Measurements from ENCODE around the gene KLHL26. TPM values are rescaled to one million over a fixed set of nuclear protein-coding genes. Genes with fewer than 3 reads are reported as not detected.
A peak's percentile ranks its signal among the peaks of the same experiment; 100 is the strongest.

Gene KLHL26
- total and polyA plus RNA-seq, 2 of the 13 experiments (the other 11 are each of a cell fraction or from before 2014, with no cell fraction given): 1.5 to 1.7 TPM

DNA sequence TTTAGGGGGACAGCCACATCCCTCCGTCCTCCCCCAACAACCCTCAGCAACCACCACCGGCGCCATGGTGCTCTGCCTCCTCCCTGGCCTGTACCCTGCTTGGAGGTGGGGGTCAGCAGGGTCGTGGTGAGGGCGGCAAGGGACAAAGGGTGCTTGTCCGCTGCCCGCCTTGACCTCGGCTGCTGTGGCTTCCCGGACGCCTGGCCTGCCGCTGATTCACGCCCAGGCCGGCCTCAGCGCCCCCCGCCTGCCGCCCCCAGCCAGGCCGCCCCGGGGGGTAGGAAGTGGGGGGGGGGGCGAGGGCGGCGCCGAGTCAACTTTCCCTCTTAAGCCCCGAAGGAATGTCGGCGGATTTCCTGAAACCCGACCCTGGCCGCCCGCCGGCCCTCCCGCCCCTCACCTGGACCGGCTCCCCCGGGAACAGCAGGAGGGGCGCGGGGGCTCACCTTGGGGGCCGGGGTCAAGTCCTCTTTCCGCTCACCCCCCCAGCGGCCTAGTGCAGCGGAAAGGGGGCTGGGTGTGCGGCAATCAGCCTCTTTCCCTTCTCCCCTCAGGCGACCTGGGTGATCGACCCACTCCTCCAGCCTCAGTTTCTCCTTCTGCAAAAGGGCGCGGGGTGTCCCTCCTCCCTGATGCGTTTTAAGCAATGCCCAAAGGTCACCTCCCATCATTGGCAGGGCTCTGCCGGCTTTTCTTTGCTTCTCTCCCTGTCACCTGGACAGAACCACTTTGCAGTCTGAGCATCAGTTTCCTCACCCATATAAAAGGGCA is 26.1 kb upstream of the KLHL26 start (continued):
- TF ChIP-seq, protein P1, sequence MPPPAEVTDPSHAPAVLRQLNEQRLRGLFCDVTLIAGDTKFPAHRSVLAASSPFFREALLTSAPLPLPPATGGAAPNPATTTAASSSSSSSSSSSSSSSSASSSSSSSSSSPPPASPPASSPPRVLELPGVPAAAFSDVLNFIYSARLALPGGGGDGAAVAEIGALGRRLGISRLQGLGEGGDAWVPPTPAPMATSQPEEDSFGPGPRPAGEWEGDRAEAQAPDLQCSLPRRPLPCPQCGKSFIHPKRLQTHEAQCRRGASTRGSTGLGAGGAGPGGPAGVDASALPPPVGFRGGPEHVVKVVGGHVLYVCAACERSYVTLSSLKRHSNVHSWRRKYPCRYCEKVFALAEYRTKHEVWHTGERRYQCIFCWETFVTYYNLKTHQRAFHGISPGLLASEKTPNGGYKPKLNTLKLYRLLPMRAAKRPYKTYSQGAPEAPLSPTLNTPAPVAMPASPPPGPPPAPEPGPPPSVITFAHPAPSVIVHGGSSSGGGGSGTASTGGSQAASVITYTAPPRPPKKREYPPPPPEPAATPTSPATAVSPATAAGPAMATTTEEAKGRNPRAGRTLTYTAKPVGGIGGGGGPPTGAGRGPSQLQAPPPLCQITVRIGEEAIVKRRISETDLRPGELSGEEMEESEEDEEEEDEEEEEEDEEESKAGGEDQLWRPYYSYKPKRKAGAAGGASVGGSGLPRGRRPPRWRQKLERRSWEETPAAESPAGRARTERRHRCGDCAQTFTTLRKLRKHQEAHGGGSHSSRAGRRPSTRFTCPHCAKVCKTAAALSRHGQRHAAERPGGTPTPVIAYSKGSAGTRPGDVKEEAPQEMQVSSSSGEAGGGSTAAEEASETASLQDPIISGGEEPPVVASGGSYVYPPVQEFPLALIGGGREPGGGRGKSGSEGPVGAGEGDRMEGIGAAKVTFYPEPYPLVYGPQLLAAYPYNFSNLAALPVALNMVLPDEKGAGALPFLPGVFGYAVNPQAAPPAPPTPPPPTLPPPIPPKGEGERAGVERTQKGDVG (CRISPR knock-in tag; IDR thresholded peaks at IDR 0.05; ENCODE audit: borderline replicate concordance): no peak
- TF ChIP-seq ZNF224 (CRISPR knock-in tag; IDR thresholded peaks at IDR 0.05): no peak
- TF ChIP-seq MYC (CRISPR knock-in tag; IDR thresholded peaks at IDR 0.05; ENCODE audit: borderline replicate concordance): peak; percentile 71; the same call in 1 of the 2 replicates
- peak; percentile 48; the same call in 1 of the 2 replicates for TF ChIP-seq ZMAT3 (CRISPR knock-in tag; conservative IDR thresholded peaks at IDR 0.05)
- TF ChIP-seq, protein P2, sequence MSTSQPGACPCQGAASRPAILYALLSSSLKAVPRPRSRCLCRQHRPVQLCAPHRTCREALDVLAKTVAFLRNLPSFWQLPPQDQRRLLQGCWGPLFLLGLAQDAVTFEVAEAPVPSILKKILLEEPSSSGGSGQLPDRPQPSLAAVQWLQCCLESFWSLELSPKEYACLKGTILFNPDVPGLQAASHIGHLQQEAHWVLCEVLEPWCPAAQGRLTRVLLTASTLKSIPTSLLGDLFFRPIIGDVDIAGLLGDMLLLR (CRISPR knock-in tag; IDR thresholded peaks at IDR 0.05): 0 out of 2 replicates have a peak, but pooled peaks have one; percentile 15
- TF ChIP-seq, protein P3, sequence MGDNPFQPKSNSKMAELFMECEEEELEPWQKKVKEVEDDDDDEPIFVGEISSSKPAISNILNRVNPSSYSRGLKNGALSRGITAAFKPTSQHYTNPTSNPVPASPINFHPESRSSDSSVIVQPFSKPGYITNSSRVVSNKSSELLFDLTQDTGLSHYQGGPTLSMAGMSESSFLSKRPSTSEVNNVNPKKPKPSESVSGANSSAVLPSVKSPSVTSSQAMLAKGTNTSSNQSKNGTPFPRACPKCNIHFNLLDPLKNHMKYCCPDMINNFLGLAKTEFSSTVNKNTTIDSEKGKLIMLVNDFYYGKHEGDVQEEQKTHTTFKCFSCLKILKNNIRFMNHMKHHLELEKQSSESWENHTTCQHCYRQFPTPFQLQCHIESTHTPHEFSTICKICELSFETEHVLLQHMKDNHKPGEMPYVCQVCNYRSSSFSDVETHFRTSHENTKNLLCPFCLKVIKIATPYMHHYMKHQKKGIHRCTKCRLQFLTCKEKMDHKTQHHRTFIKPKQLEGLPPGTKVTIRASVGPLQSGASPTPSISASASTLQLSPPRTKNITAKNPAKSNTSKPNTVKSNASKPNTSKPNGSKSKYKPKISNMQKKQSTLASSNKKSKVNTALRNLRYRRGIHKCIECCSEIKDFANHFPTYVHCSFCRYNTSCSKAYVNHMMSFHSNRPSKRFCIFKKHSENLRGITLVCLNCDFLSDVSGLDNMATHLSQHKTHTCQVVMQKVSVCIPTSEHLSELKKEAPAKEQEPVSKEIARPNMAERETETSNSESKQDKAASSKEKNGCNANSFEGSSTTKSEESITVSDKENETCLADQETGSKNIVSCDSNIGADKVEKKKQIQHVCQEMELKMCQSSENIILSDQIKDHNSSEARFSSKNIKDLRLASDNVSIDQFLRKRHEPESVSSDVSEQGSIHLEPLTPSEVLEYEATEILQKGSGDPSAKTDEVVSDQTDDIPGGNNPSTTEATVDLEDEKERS (CRISPR knock-in tag; IDR thresholded peaks at IDR 0.05): no peak
- peak; percentile 56; the same call in 1 of the 2 replicates for TF ChIP-seq ZBTB7A (CRISPR knock-in tag; IDR thresholded peaks at IDR 0.05)
- no peak for TF ChIP-seq ZFP36L2 (CRISPR knock-in tag; IDR thresholded peaks at IDR 0.05)
- no peak for TF ChIP-seq ZNF431 (CRISPR knock-in tag; IDR thresholded peaks at IDR 0.05; ENCODE audit: borderline replicate concordance, low read depth)
- TF ChIP-seq, protein P4, sequence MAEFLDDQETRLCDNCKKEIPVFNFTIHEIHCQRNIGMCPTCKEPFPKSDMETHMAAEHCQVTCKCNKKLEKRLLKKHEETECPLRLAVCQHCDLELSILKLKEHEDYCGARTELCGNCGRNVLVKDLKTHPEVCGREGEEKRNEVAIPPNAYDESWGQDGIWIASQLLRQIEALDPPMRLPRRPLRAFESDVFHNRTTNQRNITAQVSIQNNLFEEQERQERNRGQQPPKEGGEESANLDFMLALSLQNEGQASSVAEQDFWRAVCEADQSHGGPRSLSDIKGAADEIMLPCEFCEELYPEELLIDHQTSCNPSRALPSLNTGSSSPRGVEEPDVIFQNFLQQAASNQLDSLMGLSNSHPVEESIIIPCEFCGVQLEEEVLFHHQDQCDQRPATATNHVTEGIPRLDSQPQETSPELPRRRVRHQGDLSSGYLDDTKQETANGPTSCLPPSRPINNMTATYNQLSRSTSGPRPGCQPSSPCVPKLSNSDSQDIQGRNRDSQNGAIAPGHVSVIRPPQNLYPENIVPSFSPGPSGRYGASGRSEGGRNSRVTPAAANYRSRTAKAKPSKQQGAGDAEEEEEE (CRISPR knock-in tag; IDR thresholded peaks at IDR 0.05; ENCODE audit: borderline replicate concordance): no peak
- TF ChIP-seq ONECUT2 (CRISPR knock-in tag; IDR thresholded peaks at IDR 0.05): no peak
- 0 out of 2 replicates have a peak, but pooled peaks have one; percentile 52 for TF ChIP-seq HNF4G (IDR thresholded peaks at IDR 0.05; ENCODE audit: borderline replicate concordance, low read depth, low read length)
- TF ChIP-seq HNF4G (CRISPR knock-in tag; IDR thresholded peaks at IDR 0.05; ENCODE audit: borderline replicate concordance, low read depth): peak; percentile 68
- TF ChIP-seq YY1 (IDR thresholded peaks at IDR 0.05; ENCODE audit: insufficient read depth, insufficient replicate concordance, low read depth, low read length): peak; percentile 70
- no peak for TF ChIP-seq NFRKB (IDR thresholded peaks at IDR 0.05)
- TF ChIP-seq, protein P5, sequence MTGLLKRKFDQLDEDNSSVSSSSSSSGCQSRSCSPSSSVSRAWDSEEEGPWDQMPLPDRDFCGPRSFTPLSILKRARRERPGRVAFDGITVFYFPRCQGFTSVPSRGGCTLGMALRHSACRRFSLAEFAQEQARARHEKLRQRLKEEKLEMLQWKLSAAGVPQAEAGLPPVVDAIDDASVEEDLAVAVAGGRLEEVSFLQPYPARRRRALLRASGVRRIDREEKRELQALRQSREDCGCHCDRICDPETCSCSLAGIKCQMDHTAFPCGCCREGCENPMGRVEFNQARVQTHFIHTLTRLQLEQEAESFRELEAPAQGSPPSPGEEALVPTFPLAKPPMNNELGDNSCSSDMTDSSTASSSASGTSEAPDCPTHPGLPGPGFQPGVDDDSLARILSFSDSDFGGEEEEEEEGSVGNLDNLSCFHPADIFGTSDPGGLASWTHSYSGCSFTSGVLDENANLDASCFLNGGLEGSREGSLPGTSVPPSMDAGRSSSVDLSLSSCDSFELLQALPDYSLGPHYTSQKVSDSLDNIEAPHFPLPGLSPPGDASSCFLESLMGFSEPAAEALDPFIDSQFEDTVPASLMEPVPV (CRISPR knock-in tag; IDR thresholded peaks at IDR 0.05): peak; percentile 70
- peak; percentile 88 for TF ChIP-seq CBFB (CRISPR knock-in tag; IDR thresholded peaks at IDR 0.05)
